Measurements from ENCODE around the gene ZNF648.

ZNF648 gene, protein sequence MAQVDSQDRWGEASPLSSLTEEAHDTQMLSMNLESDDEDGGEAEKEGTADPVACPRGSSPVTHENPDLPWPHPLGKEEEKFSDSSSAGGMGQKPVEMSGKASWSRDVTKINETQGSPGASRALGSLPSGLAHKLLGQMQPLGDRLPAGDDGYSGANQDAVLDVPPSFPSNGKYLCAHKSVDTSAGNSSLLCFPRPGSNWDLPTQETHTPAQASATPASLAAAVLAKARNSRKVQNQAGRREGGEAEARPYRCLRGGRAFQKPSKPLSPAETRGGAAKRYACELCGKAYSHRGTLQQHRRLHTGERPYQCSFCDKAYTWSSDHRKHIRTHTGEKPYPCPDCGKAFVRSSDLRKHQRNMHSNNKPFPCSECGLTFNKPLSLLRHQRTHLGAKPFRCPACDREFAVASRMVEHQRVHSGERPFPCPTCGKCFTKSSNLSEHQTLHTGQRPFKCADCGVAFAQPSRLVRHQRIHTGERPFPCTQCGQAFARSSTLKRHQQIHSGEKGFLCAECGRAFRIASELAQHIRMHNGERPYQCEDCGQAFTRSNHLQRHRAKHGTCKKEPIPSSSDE

DNA sequence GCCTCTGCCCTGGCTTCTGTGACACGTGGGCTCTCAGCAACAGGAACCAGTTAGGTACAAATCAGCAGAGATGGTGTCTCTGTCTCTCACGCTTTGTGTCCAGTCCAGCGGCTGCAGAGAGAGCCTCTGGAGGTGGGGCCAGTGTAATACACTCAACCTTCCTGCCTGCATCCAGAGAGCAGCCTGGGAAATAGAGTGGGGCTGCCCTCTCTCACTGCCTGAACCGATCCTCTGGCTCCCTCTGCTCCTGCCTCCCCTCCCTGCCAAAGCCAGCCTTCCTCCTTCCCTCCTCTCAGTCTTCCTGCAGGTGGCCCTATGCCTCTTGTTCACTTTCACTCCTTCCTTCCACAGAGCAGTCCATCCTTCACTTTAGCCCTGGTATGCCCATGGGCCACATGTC, at the start of gene ZNF648:
ZNF648 (minus strand) TSS at position 119 of the 400 bp plus-strand sequence. CDS start 3,702 bp downstream, outside the sequence.
- DNase-seq (ENCODE audit: extremely low spot score): no peak
- TF ChIP-seq, protein P1, sequence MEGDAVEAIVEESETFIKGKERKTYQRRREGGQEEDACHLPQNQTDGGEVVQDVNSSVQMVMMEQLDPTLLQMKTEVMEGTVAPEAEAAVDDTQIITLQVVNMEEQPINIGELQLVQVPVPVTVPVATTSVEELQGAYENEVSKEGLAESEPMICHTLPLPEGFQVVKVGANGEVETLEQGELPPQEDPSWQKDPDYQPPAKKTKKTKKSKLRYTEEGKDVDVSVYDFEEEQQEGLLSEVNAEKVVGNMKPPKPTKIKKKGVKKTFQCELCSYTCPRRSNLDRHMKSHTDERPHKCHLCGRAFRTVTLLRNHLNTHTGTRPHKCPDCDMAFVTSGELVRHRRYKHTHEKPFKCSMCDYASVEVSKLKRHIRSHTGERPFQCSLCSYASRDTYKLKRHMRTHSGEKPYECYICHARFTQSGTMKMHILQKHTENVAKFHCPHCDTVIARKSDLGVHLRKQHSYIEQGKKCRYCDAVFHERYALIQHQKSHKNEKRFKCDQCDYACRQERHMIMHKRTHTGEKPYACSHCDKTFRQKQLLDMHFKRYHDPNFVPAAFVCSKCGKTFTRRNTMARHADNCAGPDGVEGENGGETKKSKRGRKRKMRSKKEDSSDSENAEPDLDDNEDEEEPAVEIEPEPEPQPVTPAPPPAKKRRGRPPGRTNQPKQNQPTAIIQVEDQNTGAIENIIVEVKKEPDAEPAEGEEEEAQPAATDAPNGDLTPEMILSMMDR (IDR thresholded peaks at IDR 0.05; ENCODE audit: control extremely low read depth, extremely low read depth, low read depth, missing control alignments): no peak
- ChIA-PET POLR2A (no interaction called here), CTCF (interaction anchor here (2.1 kb wide), 1 partner anchor 9 kb away, joined by 4 read pairs; no protein-coding TSS in a partner anchor)

DNA sequence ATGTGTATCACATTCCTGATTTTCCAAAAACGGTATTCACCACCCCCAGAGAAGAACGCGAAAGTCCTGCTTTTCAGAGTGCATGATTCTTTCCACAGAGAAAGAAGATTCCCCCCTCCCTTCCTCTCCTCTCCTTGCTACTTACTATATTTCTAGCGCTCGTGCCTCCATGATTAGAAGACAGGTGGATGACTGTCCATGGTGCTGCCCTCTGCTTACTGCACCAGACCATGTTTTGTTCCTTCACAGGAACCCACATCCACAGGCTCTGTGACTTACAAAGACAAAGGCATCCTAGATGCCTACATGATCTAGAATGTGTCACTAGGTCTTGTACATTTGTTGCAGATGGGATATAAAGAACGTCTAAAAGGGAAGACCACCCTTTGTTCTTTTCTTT, 49.1 kb upstream of the ZNF648 start:
- TF ChIP-seq, protein P1 (IDR thresholded peaks at IDR 0.05; ENCODE audit: control extremely low read depth, extremely low read depth, low read depth, missing control alignments): no peak
- ChIA-PET POLR2A (no interaction called here), CTCF (interaction anchor here (0.7 to 3.5 kb wide), 5 partner anchors 16 to 225 kb away, joined by 3 to 15 read pairs (median 3); no protein-coding TSS in a partner anchor)
- DNase-seq (ENCODE audit: extremely low spot score): no peak

DNA sequence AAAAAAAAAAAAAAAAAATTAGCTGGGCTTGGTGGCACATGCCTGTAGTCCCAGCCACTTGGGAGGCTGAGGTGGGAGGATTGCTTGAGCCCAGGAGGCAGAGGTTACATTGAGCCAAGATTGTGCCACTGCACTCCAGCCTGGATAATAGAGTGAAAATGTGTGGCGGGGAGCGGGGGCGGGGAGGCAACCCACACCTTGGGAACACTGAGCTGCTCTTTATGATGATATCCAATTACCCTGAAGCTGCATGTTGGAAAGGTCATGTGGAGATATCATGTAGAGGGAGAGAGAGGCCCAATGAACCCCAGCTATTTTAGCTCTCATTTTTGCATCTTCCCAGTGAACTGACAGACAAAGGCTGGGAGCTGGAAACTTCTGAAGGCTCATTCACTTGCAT, 48.3 kb upstream of the ZNF648 start:
- CTCF ChIA-PET: interaction anchor here (0.7 to 3.5 kb wide), 7 partner anchors 16 to 286 kb away, joined by 3 to 15 read pairs (median 3); no protein-coding TSS in a partner anchor
- TF ChIP-seq, protein P1 (IDR thresholded peaks at IDR 0.05; ENCODE audit: control extremely low read depth, extremely low read depth, low read depth, missing control alignments): no peak
- DNase-seq (ENCODE audit: extremely low spot score): no peak
- POLR2A ChIA-PET: no interaction called here

DNA sequence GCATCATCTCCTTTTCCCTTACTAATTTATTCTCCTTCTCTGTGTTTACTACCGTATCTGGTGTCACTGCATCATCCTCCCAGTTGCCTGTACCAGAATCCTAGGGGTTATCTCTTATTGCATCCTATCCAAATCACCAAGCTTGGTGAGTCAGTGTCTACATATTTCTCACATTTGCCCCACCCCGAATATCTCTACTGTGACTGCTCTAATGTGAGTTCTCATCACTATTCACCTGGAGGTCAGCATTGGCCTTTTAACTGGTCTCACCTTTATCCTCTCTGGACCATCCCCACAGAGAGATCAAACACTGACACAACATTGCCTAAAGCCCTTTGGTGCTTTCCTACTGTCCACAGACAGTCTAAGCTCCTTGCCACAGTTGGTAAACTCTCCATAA, 45.7 kb upstream of the ZNF648 start:
- ChIA-PET POLR2A (no interaction called here), CTCF (interaction anchor here (2.1 to 3.5 kb wide), 3 partner anchors 26 to 289 kb away, joined by 7 to 15 read pairs (median 7); no protein-coding TSS in a partner anchor)
- no peak for DNase-seq (ENCODE audit: extremely low spot score)
- TF ChIP-seq, protein P1 (IDR thresholded peaks at IDR 0.05; ENCODE audit: control extremely low read depth, extremely low read depth, low read depth, missing control alignments): no peak

DNA sequence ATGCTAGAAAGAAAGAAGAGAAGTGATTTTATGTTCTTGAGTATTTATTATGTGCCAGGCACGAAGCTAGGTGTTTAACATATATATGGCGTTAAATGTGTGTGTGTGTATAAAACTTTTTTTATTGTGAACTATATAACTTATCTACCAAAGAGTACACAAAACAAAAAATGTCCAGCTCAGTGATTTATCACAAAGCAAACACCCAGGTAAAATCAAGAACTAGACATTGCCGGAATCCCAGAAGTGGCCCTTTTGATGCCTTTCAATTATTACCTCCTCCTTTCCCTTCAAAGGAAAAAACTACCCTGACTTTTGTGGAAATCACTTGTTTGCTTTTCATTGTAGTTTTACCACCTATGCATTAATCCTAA, 40.5 kb upstream of the ZNF648 start:
- TF ChIP-seq, protein P1 (IDR thresholded peaks at IDR 0.05; ENCODE audit: control extremely low read depth, extremely low read depth, low read depth, missing control alignments): no peak
- POLR2A ChIA-PET: no interaction called here
- CTCF ChIA-PET: interaction anchor here (1.0 to 1.7 kb wide), 2 partner anchors 17 to 21 kb away, joined by 4 to 5 read pairs; no protein-coding TSS in a partner anchor
- no peak for DNase-seq (ENCODE audit: extremely low spot score)

DNA sequence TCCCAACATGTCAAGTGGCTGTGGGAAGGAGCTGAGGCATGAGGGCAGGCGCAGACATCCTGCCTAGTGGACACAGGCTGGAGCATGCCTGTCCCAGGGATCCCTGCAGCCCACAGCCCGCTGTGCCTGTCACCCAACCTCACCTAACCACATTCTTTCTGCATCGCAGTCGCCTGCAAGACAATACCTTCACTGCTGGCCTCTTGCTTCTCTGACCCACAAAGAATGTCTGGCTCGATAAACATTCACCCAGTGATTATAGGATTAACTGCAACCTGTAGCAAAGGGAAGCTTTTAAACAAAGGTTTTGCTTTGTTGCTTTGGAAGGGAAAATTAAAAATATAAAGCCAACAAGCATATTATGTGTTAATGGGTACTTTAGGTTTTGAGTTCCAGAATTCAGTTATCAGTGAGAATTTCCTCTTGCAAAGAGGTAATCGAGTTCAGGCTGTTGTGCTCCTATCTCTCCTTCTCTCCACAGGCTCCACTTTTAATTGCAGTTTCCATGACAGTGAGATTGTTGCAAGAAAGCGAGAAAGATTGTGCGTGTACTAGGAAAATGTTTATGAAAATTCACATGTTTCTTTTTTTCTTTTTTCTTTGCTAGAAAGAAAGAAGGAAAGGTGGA, 40.0 kb upstream of the ZNF648 start:
- ChIA-PET CTCF (interaction anchor here (1.0 to 1.7 kb wide), 2 partner anchors 16 to 21 kb away, joined by 4 to 5 read pairs; no protein-coding TSS in a partner anchor), POLR2A (no interaction called here)
- DNase-seq (ENCODE audit: extremely low spot score): no peak
- TF ChIP-seq, protein P1 (IDR thresholded peaks at IDR 0.05; ENCODE audit: control extremely low read depth, extremely low read depth, low read depth, missing control alignments): no peak

Data from GM10248 (cell line).